Bronchial epithelial cell (primary cell): ENCODE data around the gene ADIPOR2. TPM values are rescaled to one million over a fixed set of nuclear protein-coding genes. Genes with fewer than 3 reads are reported as not detected.

Source experiments
- DNase-seq: peaks from one replicate; pipeline ENCODE4 v3.0.0-alpha.2; 2010; ENCODE audit warnings: low read depth
- FAIRE-seq: peaks from 2 replicates; lab custom pipeline; 2011; peaks lifted over from hg19 to GRCh38; lab: Jason Lieb, UNC
- H3K27me3 ChIP-seq: 2 replicates; pipeline ENCODE4 v1.5.1; 2011; ENCODE audit warnings: low read length; ENCODE audit not compliant: control insufficient read depth, insufficient read depth
- H3K36me3 ChIP-seq: 2 replicates; pipeline ENCODE4 v1.5.1; 2011; ENCODE audit warnings: low read length; ENCODE audit not compliant: control insufficient read depth, insufficient read depth
- H3K4me3 ChIP-seq: 2 replicates; pipeline ENCODE4 v1.5.1; 2011; ENCODE audit warnings: mild to moderate bottlenecking, low read depth, low read length, control low read depth
- CTCF ChIP-seq: IDR thresholded peaks from 2 replicates; pipeline ENCODE4 v1.5.1; 2011; ENCODE audit warnings: mild to moderate bottlenecking, moderate library complexity, low read length, control low read depth, inconsistent platforms; ENCODE audit not compliant: insufficient read depth, severe bottlenecking
- total RNA-seq: library from RNA; depleted of rRNA; stranded (reverse); fragments of >200 nt; gene quantifications from 2 replicates; pipeline ENCODE4 v1.2.1, GENCODE V29; 2014

ADIPOR2 gene
- total RNA-seq, 1 donor from 2014 or later = 41.6 TPM

- peaks cover 5% of the 10 kb centered on the region for H3K27me3 ChIP-seq
- no peak for FAIRE-seq
- no peak for DNase-seq
- H3K36me3 ChIP-seq = no peaks in the 10 kb centered on the region
- TF ChIP-seq CTCF = no peak
- no peak overlapping the region for H3K4me3 ChIP-seq
These were observed 136.2 kb downstream of the ADIPOR2 start for GRCh38 chr12:1826867-1827705.

- no peaks in the 10 kb centered on the region for H3K27me3 ChIP-seq
- H3K4me3 ChIP-seq = no peak overlapping the region
- no peaks in the 10 kb centered on the region for H3K36me3 ChIP-seq
- no peak for TF ChIP-seq CTCF
- DNase-seq (no peak), FAIRE-seq (no peak)
These were observed 137.2 kb downstream of the ADIPOR2 start for GRCh38 chr12:1827826-1828805.

GRCh38 chr12:1828856-1829255 is 138.0 kb downstream of the ADIPOR2 start:
- Histone ChIP-seq H3K4me3 (no peak overlapping the region), H3K36me3 (no peaks in the 10 kb centered on the region), H3K27me3 (no peaks in the 10 kb centered on the region)
- peak; percentile 35 for DNase-seq
- no peak for TF ChIP-seq CTCF
- no peak for FAIRE-seq

- no peak for FAIRE-seq
- Histone ChIP-seq H3K27me3 (no peaks in the 10 kb centered on the region), H3K36me3 (no peaks in the 10 kb centered on the region), H3K4me3 (no peak overlapping the region)
- TF ChIP-seq CTCF = no peak
- DNase-seq = no peak
These were observed 138.5 kb downstream of the ADIPOR2 start for GRCh38 chr12:1829306-1829900.

- Histone ChIP-seq H3K36me3 (no peaks in the 10 kb centered on the region), H3K4me3 (no peak overlapping the region), H3K27me3 (no peaks in the 10 kb centered on the region)
- DNase-seq = no peak
- no peak for TF ChIP-seq CTCF
- FAIRE-seq = no peak
These were observed 139.6 kb downstream of the ADIPOR2 start for GRCh38 chr12:1830401-1830845.
